Measurements from ENCODE around the gene XXYLT1. TPM values are rescaled to one million over a fixed set of nuclear protein-coding genes. Genes with fewer than 3 reads are reported as not detected.

Gene XXYLT1
- total RNA-seq, 1 experiment from 2014 or later: 10.9 TPM

DNA sequence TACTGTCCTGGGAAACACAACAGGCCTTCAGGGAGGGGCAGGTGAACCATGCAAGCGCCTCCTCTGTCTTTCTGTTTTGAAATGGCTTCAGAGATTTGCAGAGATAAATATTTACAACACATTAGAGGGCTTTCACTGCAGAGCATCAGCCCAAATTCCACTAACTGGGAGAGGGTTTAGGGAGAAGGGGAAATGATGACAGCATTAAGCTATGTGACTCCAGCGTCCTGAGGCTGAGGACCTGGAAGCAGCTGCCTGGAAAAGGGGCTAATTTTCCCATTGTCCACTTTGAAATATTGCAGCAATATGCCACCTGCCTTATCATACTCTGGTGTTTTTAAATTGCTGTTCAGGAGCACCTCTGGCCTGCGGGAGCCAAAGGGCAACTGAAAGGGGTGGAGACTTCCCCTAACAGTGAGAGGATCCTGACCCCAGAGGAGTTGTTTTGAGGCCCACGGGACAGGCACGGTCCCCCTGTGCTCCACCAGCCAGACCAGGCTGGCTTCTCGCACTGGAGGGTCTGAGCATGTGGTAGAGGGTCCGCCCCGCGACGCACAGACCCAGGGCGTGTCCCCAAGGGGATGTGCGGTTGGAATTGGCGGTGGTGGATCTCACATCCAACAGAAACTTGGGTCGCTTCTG is 110.6 kb downstream of the XXYLT1 start (continued):
- TF ChIP-seq, protein P1, sequence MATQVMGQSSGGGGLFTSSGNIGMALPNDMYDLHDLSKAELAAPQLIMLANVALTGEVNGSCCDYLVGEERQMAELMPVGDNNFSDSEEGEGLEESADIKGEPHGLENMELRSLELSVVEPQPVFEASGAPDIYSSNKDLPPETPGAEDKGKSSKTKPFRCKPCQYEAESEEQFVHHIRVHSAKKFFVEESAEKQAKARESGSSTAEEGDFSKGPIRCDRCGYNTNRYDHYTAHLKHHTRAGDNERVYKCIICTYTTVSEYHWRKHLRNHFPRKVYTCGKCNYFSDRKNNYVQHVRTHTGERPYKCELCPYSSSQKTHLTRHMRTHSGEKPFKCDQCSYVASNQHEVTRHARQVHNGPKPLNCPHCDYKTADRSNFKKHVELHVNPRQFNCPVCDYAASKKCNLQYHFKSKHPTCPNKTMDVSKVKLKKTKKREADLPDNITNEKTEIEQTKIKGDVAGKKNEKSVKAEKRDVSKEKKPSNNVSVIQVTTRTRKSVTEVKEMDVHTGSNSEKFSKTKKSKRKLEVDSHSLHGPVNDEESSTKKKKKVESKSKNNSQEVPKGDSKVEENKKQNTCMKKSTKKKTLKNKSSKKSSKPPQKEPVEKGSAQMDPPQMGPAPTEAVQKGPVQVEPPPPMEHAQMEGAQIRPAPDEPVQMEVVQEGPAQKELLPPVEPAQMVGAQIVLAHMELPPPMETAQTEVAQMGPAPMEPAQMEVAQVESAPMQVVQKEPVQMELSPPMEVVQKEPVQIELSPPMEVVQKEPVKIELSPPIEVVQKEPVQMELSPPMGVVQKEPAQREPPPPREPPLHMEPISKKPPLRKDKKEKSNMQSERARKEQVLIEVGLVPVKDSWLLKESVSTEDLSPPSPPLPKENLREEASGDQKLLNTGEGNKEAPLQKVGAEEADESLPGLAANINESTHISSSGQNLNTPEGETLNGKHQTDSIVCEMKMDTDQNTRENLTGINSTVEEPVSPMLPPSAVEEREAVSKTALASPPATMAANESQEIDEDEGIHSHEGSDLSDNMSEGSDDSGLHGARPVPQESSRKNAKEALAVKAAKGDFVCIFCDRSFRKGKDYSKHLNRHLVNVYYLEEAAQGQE (IDR thresholded peaks at IDR 0.05; ENCODE audit: low read depth): no peak
- TF ChIP-seq, protein P2, sequence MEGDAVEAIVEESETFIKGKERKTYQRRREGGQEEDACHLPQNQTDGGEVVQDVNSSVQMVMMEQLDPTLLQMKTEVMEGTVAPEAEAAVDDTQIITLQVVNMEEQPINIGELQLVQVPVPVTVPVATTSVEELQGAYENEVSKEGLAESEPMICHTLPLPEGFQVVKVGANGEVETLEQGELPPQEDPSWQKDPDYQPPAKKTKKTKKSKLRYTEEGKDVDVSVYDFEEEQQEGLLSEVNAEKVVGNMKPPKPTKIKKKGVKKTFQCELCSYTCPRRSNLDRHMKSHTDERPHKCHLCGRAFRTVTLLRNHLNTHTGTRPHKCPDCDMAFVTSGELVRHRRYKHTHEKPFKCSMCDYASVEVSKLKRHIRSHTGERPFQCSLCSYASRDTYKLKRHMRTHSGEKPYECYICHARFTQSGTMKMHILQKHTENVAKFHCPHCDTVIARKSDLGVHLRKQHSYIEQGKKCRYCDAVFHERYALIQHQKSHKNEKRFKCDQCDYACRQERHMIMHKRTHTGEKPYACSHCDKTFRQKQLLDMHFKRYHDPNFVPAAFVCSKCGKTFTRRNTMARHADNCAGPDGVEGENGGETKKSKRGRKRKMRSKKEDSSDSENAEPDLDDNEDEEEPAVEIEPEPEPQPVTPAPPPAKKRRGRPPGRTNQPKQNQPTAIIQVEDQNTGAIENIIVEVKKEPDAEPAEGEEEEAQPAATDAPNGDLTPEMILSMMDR (IDR thresholded peaks at IDR 0.05 in 2 of 3, conservative IDR thresholded peaks at IDR 0.05 in 1 of 3; ENCODE audit: borderline replicate concordance in 1 of 3, insufficient read depth in 1 of 3, low read depth in 2 of 3, low read length in 2 of 3): no peak
- TF ChIP-seq FOSL1 (IDR thresholded peaks at IDR 0.05; ENCODE audit: low read depth): no peak

DNA sequence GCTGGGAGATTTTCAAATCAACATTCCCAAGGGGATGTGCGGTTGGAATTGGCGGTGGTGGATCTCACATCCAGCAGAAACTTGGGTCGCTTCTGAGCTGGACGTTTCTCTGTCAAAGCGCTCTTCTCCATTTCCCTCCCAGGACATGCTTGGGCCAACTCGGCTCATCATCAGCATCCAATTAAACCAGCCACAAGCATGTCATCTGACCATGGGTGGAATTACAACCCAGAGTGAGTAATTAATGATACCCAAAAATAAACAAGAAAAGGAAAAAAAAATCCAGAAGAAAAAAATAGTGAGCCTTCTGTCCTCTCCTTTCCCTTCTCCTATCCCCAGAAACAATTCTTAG is 111.2 kb downstream of the XXYLT1 start:
- no TSS peak for BruUV-seq (replicated peaks)
- no peaks in the 10 kb centered on the region for H3K79me2 ChIP-seq (ENCODE audit: insufficient read depth, low read length)
- H3K27me3 ChIP-seq (ENCODE audit: insufficient read depth, low read length): no peaks in the 10 kb centered on the region
- H3K9me2 ChIP-seq (ENCODE audit: insufficient read depth): no peaks in the 10 kb centered on the region
- H3K27ac ChIP-seq (ENCODE audit: low read depth, low read length): no peak overlapping the region
- H3K4me1 ChIP-seq (ENCODE audit: control insufficient read depth in 1 of 2, insufficient read depth in 2 of 2, low read length in 2 of 2): no peaks in the 10 kb centered on the region
- ChIA-PET RAD21 (ENCODE audit: low non-redundant PET in 1 of 2, low total read pairs in 2 of 2, uncharacterized antibody in 2 of 2, unreplicated experiment in 2 of 2) (no interaction called here), POLR2A (no interaction called here), CTCF (no interaction called here)
- no peak overlapping the region for H3K4me3 ChIP-seq (replicated peaks in 1 of 2; ENCODE audit: low read depth in 1 of 2, low read length in 2 of 2)
- no peak overlapping the region for H3K9ac ChIP-seq (ENCODE audit: low read length)
- H3K9me3 ChIP-seq (ENCODE audit: control insufficient read depth in 1 of 2, insufficient read depth in 1 of 2, low read depth in 1 of 2, low read length in 2 of 2): no peaks in the 10 kb centered on the region
- H2AFZ ChIP-seq (ENCODE audit: low read depth, low read length, poor library complexity, severe bottlenecking): no peak overlapping the region
- intact Hi-C loops (cut with micrococcal nuclease): no loop called here
- DNase-seq (ENCODE audit: low read depth, low spot score): no peak
- no peaks in the 10 kb centered on the region for H4K20me1 ChIP-seq (ENCODE audit: insufficient read depth)
- ATAC-seq: no peak
- no peak overlapping the region for H3K4me2 ChIP-seq (ENCODE audit: low read length)
- no peak for TF ChIP-seq TCF7L2 (IDR thresholded peaks at IDR 0.05; ENCODE audit: borderline replicate concordance, extremely low read depth, insufficient read depth, insufficient read length)
- no peaks in the 10 kb centered on the region for H3K36me3 ChIP-seq (ENCODE audit: control insufficient read depth in 1 of 2, insufficient read depth in 2 of 2, low read length in 2 of 2)

All from HCT116 (cell line).